MCF 10A (cell line): ENCODE measurements around the gene SPACA7. TPM values are rescaled to one million over a fixed set of nuclear protein-coding genes. Genes with fewer than 3 reads are reported as not detected.

Experiments
- BruUV-seq: library from RNA; stranded (reverse); fragments of 400-500 nt; replicated peaks from 2 replicates; lab custom pipeline; 2021; lab: Mats Ljungman, UMichigan
- CTCF ChIA-PET: fragments of 300-600 bp; sonication (Branson Sonifier 250); formaldehyde crosslinking; extraction: SDS; loops from one replicate; lab custom pipeline; 2021; ENCODE audit warnings: antibody characterized with exemption, inconsistent platforms; lab: Yijun Ruan, JAX
- POLR2A ChIA-PET: fragments of 300-600, 350-650 bp; sonication (Branson Sonifier 250); formaldehyde crosslinking; extraction: SDS; loops from one replicate; lab custom pipeline; 2020; ENCODE audit warnings: antibody characterized with exemption, inconsistent platforms; lab: Yijun Ruan, JAX
- DNase-seq: peaks from one replicate; pipeline ENCODE4 v3.0.0-alpha.2; 2018; ENCODE audit not compliant: unreplicated experiment
- H3K27ac Mint-ChIP-seq: one replicate; pipeline ENCODE4 v1.8.0; 2022; ENCODE audit warnings: mild to moderate bottlenecking, low read depth, mixed read lengths; ENCODE audit not compliant: unreplicated experiment
- H3K27me3 Mint-ChIP-seq: one replicate; pipeline ENCODE4 v1.8.0; 2022; ENCODE audit warnings: mixed read lengths; ENCODE audit not compliant: insufficient read depth, unreplicated experiment
- H3K36me3 Mint-ChIP-seq: one replicate; pipeline ENCODE4 v1.8.0; 2022; ENCODE audit warnings: mild to moderate bottlenecking, moderate library complexity, mixed read lengths; ENCODE audit not compliant: insufficient read depth, unreplicated experiment
- H3K4me1 Mint-ChIP-seq: one replicate; pipeline ENCODE4 v1.8.0; 2022; ENCODE audit warnings: mixed read lengths; ENCODE audit not compliant: insufficient read depth, unreplicated experiment
- H3K4me3 Mint-ChIP-seq: one replicate; pipeline ENCODE4 v1.8.0; 2022; ENCODE audit warnings: mild to moderate bottlenecking, moderate library complexity, mixed read lengths; ENCODE audit not compliant: unreplicated experiment
- H3K9me3 Mint-ChIP-seq: one replicate; pipeline ENCODE4 v1.8.0; 2022; ENCODE audit warnings: mixed read lengths; ENCODE audit not compliant: unreplicated experiment
- intact Hi-C: fragments of 100-400 bp; cut with micrococcal nuclease; formaldehyde crosslinking; loops from 2 replicates; pipeline ENCODE4 v1.14.1; 2022
- total RNA-seq: library from RNA; stranded (reverse); gene quantifications from 2 replicates; pipeline ENCODE4 v1.2.3, GENCODE V29; 2022
- TF ChIP-seq, protein P1 (sequence below): fragments of 200-600 bp; IDR thresholded peaks from one replicate; pipeline ENCODE4 v1.8.0; 2022; ENCODE audit warnings: antibody characterized with exemption, mild to moderate bottlenecking; ENCODE audit not compliant: unreplicated experiment

Gene SPACA7
- total RNA-seq, 1 experiment from 2014 or later = not detected

- POLR2A ChIA-PET = no interaction called here
- TF ChIP-seq, protein P1, sequence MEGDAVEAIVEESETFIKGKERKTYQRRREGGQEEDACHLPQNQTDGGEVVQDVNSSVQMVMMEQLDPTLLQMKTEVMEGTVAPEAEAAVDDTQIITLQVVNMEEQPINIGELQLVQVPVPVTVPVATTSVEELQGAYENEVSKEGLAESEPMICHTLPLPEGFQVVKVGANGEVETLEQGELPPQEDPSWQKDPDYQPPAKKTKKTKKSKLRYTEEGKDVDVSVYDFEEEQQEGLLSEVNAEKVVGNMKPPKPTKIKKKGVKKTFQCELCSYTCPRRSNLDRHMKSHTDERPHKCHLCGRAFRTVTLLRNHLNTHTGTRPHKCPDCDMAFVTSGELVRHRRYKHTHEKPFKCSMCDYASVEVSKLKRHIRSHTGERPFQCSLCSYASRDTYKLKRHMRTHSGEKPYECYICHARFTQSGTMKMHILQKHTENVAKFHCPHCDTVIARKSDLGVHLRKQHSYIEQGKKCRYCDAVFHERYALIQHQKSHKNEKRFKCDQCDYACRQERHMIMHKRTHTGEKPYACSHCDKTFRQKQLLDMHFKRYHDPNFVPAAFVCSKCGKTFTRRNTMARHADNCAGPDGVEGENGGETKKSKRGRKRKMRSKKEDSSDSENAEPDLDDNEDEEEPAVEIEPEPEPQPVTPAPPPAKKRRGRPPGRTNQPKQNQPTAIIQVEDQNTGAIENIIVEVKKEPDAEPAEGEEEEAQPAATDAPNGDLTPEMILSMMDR = no peak
- Mint-ChIP-seq H3K4me3 (no peak overlapping the region), H3K4me1 (no peaks in the 10 kb centered on the region), H3K36me3 (no peaks in the 10 kb centered on the region), H3K27me3 (no peaks in the 10 kb centered on the region), H3K27ac (no peak overlapping the region), H3K9me3 (peaks cover 11% of the 10 kb centered on the region)
- BruUV-seq = no TSS peak
- intact Hi-C loops = no loop called here
- no peak for DNase-seq
- CTCF ChIA-PET = interaction anchor here (0.6 kb wide), 1 partner anchor 355 kb away, joined by 3 read pairs; no protein-coding TSS in a partner anchor
Observed at GRCh38 chr13:112342841-112343361, 33.3 kb upstream of the SPACA7 start.

- Mint-ChIP-seq H3K4me1 (no peaks in the 10 kb centered on the region), H3K36me3 (no peaks in the 10 kb centered on the region), H3K4me3 (no peak overlapping the region), H3K27me3 (no peaks in the 10 kb centered on the region), H3K27ac (no peak overlapping the region), H3K9me3 (peaks cover 11% of the 10 kb centered on the region)
- ChIA-PET POLR2A (interaction anchor here (0.6 kb wide), 1 partner anchor 42 kb away, joined by 4 read pairs; no protein-coding TSS in a partner anchor), CTCF (no interaction called here)
- TF ChIP-seq, protein P1 = no peak
- intact Hi-C loops = no loop called here
- BruUV-seq = no TSS peak
- no peak for DNase-seq
Observed at GRCh38 chr13:112343591-112343990, 32.6 kb upstream of the SPACA7 start.

DNA sequence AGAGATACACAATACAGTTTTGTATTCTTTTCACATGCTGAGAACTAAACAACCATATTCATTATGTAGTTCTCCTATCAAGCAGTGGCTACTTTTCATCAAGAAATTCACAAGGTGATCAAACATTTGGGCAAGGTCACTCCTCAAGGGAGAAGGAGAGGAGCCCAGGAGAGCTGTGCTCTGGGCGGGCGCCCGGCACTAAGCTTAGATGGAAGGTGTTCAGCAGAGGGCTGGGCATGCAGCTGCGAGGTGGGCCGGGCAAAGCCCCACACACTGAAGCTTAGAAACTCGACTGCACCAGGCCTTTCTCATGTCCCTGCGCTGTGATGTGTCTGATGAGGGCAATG, 30.4 kb upstream of the SPACA7 start:
- CTCF ChIA-PET = no interaction called here
- no peaks in the 10 kb centered on the region for H3K27me3 Mint-ChIP-seq
- intact Hi-C loops = no loop called here

GRCh38 chr13:112346173-112346898, 29.8 kb upstream of the SPACA7 start:
- no peak overlapping the region for H3K27ac Mint-ChIP-seq
- no peaks in the 10 kb centered on the region for H3K27me3 Mint-ChIP-seq
- no peak overlapping the region for H3K4me3 Mint-ChIP-seq
- intact Hi-C loops = no loop called here
- TF ChIP-seq, protein P1 = no peak
- no peaks in the 10 kb centered on the region for H3K36me3 Mint-ChIP-seq
- BruUV-seq = no TSS peak
- H3K9me3 Mint-ChIP-seq = peaks cover 2% of the 10 kb centered on the region
- CTCF ChIA-PET = no interaction called here
- POLR2A ChIA-PET = no interaction called here
- DNase-seq = no peak
- no peaks in the 10 kb centered on the region for H3K4me1 Mint-ChIP-seq

More for the DNA sequence above, 30.4 kb upstream of the SPACA7 start:
- POLR2A ChIA-PET = no interaction called here
- BruUV-seq = no TSS peak
- H3K27ac Mint-ChIP-seq = no peak overlapping the region
- no peaks in the 10 kb centered on the region for H3K4me1 Mint-ChIP-seq
- H3K9me3 Mint-ChIP-seq = no peaks in the 10 kb centered on the region
- H3K36me3 Mint-ChIP-seq = no peaks in the 10 kb centered on the region
- TF ChIP-seq, protein P1 = no peak
- H3K4me3 Mint-ChIP-seq = no peak overlapping the region
- no peak for DNase-seq
